ENCODE data around the gene DNAI2.

- no peak for TF ChIP-seq RFX1 (IDR thresholded peaks at IDR 0.05)
- no peak for TF ChIP-seq SIN3A (IDR thresholded peaks at IDR 0.05; ENCODE audit: borderline replicate concordance in 2 of 2, control insufficient read depth in 1 of 2, low read depth in 2 of 2, low read length in 2 of 2)
- TF ChIP-seq FUS (optimal IDR thresholded peaks at IDR 0.05; ENCODE audit: low read depth, low read length) = no peak
- TF ChIP-seq ZBTB7A (IDR thresholded peaks at IDR 0.05; ENCODE audit: borderline replicate concordance, control insufficient read depth, low read depth, low read length) = no peak
- TF ChIP-seq, protein P1, sequence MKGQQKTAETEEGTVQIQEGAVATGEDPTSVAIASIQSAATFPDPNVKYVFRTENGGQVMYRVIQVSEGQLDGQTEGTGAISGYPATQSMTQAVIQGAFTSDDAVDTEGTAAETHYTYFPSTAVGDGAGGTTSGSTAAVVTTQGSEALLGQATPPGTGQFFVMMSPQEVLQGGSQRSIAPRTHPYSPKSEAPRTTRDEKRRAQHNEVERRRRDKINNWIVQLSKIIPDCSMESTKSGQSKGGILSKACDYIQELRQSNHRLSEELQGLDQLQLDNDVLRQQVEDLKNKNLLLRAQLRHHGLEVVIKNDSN (CRISPR knock-in tag; IDR thresholded peaks at IDR 0.05) = no peak
- TF ChIP-seq ZNF79 (CRISPR knock-in tag; IDR thresholded peaks at IDR 0.05; ENCODE audit: low read depth) = no peak
- TF ChIP-seq, protein P2, sequence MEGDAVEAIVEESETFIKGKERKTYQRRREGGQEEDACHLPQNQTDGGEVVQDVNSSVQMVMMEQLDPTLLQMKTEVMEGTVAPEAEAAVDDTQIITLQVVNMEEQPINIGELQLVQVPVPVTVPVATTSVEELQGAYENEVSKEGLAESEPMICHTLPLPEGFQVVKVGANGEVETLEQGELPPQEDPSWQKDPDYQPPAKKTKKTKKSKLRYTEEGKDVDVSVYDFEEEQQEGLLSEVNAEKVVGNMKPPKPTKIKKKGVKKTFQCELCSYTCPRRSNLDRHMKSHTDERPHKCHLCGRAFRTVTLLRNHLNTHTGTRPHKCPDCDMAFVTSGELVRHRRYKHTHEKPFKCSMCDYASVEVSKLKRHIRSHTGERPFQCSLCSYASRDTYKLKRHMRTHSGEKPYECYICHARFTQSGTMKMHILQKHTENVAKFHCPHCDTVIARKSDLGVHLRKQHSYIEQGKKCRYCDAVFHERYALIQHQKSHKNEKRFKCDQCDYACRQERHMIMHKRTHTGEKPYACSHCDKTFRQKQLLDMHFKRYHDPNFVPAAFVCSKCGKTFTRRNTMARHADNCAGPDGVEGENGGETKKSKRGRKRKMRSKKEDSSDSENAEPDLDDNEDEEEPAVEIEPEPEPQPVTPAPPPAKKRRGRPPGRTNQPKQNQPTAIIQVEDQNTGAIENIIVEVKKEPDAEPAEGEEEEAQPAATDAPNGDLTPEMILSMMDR (IDR thresholded peaks at IDR 0.05 in 2 of 3, conservative IDR thresholded peaks at IDR 0.05 in 1 of 3; ENCODE audit: insufficient read depth in 2 of 3, low read depth in 1 of 3, low read length in 3 of 3) = no peak
- no peak for TF ChIP-seq EZH2 (IDR thresholded peaks at IDR 0.05; ENCODE audit: borderline replicate concordance, low read depth, low read length)
- no peak for TF ChIP-seq BCOR (IDR thresholded peaks at IDR 0.05)
- TF ChIP-seq EGR1 (conservative IDR thresholded peaks at IDR 0.05) = no peak
- TF ChIP-seq NCOR1 (IDR thresholded peaks at IDR 0.05) = no peak
- no peak for TF ChIP-seq SREBF2 (CRISPR knock-in tag; IDR thresholded peaks at IDR 0.05)
- TF ChIP-seq TSC22D4 (tag; IDR thresholded peaks at IDR 0.05) = no peak
- no peak for TF ChIP-seq DPF2 (IDR thresholded peaks at IDR 0.05)
Observed at GRCh38 chr17:74267579-74267978, 6.5 kb upstream of the DNAI2 start.

Data from K562 (cell line).